GM23338 (cell line): ENCODE measurements around the gene PITPNC1.

Experiments
- CREB1 ChIP-seq: fragments of 250-450 bp; sonication (Bioruptor Pico); IDR thresholded peaks from 2 replicates; pipeline ENCODE4 v1.5.0; 2020; ENCODE audit warnings: low read depth, mild to moderate bottlenecking, moderate library complexity
- EZH2 ChIP-seq: fragments of 200-600 bp; sonication (generic); IDR thresholded peaks from one replicate; pipeline ENCODE4 v1.8.0; 2017; ENCODE audit warnings: antibody characterized with exemption, mild to moderate bottlenecking, low read depth; ENCODE audit not compliant: unreplicated experiment
- EZH2phosphoT487 ChIP-seq: fragments of 200-600 bp; sonication (generic); IDR thresholded peaks from one replicate; pipeline ENCODE4 v1.8.1; 2018; ENCODE audit warnings: antibody characterized with exemption; ENCODE audit not compliant: unreplicated experiment
- JUNB ChIP-seq: IDR thresholded peaks from one replicate; pipeline ENCODE4 v1.6.1; 2016; ENCODE audit warnings: antibody characterized with exemption; ENCODE audit not compliant: unreplicated experiment
- NANOG ChIP-seq: IDR thresholded peaks from 2 replicates; pipeline ENCODE4 v1.6.1; 2016; ENCODE audit warnings: antibody characterized with exemption, borderline replicate concordance
- POLR2AphosphoS5 ChIP-seq: IDR thresholded peaks from 2 replicates; pipeline ENCODE4 v1.6.1; 2016; ENCODE audit warnings: antibody characterized with exemption, low read depth
- STAT1 ChIP-seq: IDR thresholded peaks from one replicate; pipeline ENCODE4 v1.6.1; 2016; ENCODE audit warnings: antibody characterized with exemption; ENCODE audit not compliant: unreplicated experiment
- ZNF331 ChIP-seq: fragments of 250-450 bp; sonication (Bioruptor Pico); IDR thresholded peaks from 2 replicates; pipeline ENCODE4 v1.5.0; 2020; ENCODE audit warnings: low read depth, mild to moderate bottlenecking, moderate library complexity
- TF ChIP-seq, protein P1 (sequence below), 2 experiments: fragments of 200-600 bp in 1 of 2; sonication (generic) in 1 of 2; conservative IDR thresholded peaks; 2 replicates each; pipeline versions ENCODE4 v1.5.1 to v1.6.1; 2016 to 2017; ENCODE audit warnings: antibody characterized with exemption in 2 of 2, low read depth in 2 of 2, mild to moderate bottlenecking in 2 of 2, moderate library complexity in 1 of 2
- TF ChIP-seq, protein P2 (sequence below): IDR thresholded peaks from one replicate; pipeline ENCODE4 v1.6.1; 2018; ENCODE audit warnings: antibody characterized with exemption; ENCODE audit not compliant: unreplicated experiment
- TF ChIP-seq, protein P3 (sequence below): IDR thresholded peaks from 2 replicates; pipeline ENCODE4 v1.6.1; 2016; ENCODE audit warnings: antibody characterized with exemption

DNA sequence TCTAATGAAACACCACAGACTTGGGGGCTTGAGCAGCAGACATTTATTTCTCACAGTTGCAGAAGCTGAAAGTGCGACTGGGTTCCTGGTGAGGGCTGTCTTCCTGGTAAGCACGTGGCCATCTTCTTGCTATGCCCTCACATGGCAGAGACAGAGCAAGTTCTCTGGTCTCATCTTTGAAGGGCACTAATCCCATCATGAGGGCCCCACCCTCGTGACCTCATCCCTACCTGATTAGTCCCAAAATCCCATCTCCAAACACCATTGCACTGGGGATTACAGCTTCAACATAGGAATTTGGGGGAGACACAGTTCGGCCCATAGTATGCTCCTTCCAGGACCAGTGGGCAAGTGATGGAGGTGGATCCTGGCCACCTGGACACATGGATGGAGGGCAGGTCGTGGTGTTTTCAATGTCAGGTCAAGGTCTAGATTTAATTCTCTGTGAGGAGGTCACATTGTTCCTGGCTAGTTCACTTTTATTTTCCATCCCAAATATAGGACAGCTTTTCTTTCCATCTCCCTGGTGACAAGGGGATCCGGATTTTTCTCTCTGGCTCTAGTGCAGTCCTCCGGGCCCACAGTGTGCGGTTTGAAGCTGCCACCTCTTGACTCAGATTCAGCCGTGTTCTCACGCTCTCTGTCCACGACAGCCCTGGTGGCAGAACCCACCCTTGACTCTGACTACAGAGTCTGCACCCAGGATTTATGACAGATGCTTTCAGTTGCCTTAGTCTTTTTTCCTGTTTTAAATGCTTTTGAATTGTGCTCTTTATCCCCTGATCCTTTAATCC lies 180.2 kb downstream of the PITPNC1 start:
- TF ChIP-seq, protein P1, sequence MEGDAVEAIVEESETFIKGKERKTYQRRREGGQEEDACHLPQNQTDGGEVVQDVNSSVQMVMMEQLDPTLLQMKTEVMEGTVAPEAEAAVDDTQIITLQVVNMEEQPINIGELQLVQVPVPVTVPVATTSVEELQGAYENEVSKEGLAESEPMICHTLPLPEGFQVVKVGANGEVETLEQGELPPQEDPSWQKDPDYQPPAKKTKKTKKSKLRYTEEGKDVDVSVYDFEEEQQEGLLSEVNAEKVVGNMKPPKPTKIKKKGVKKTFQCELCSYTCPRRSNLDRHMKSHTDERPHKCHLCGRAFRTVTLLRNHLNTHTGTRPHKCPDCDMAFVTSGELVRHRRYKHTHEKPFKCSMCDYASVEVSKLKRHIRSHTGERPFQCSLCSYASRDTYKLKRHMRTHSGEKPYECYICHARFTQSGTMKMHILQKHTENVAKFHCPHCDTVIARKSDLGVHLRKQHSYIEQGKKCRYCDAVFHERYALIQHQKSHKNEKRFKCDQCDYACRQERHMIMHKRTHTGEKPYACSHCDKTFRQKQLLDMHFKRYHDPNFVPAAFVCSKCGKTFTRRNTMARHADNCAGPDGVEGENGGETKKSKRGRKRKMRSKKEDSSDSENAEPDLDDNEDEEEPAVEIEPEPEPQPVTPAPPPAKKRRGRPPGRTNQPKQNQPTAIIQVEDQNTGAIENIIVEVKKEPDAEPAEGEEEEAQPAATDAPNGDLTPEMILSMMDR (conservative IDR thresholded peaks at IDR 0.05; ENCODE audit: low read depth in 2 of 2): no peak
- no peak for TF ChIP-seq EZH2
- TF ChIP-seq POLR2AphosphoS5: no peak
- no peak for TF ChIP-seq CREB1 (CRISPR knock-in tag)
- TF ChIP-seq EZH2phosphoT487: no peak
- TF ChIP-seq, protein P2, sequence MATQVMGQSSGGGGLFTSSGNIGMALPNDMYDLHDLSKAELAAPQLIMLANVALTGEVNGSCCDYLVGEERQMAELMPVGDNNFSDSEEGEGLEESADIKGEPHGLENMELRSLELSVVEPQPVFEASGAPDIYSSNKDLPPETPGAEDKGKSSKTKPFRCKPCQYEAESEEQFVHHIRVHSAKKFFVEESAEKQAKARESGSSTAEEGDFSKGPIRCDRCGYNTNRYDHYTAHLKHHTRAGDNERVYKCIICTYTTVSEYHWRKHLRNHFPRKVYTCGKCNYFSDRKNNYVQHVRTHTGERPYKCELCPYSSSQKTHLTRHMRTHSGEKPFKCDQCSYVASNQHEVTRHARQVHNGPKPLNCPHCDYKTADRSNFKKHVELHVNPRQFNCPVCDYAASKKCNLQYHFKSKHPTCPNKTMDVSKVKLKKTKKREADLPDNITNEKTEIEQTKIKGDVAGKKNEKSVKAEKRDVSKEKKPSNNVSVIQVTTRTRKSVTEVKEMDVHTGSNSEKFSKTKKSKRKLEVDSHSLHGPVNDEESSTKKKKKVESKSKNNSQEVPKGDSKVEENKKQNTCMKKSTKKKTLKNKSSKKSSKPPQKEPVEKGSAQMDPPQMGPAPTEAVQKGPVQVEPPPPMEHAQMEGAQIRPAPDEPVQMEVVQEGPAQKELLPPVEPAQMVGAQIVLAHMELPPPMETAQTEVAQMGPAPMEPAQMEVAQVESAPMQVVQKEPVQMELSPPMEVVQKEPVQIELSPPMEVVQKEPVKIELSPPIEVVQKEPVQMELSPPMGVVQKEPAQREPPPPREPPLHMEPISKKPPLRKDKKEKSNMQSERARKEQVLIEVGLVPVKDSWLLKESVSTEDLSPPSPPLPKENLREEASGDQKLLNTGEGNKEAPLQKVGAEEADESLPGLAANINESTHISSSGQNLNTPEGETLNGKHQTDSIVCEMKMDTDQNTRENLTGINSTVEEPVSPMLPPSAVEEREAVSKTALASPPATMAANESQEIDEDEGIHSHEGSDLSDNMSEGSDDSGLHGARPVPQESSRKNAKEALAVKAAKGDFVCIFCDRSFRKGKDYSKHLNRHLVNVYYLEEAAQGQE: no peak
- TF ChIP-seq STAT1: no peak
- no peak for TF ChIP-seq NANOG
- no peak for TF ChIP-seq JUNB
- TF ChIP-seq, protein P3, sequence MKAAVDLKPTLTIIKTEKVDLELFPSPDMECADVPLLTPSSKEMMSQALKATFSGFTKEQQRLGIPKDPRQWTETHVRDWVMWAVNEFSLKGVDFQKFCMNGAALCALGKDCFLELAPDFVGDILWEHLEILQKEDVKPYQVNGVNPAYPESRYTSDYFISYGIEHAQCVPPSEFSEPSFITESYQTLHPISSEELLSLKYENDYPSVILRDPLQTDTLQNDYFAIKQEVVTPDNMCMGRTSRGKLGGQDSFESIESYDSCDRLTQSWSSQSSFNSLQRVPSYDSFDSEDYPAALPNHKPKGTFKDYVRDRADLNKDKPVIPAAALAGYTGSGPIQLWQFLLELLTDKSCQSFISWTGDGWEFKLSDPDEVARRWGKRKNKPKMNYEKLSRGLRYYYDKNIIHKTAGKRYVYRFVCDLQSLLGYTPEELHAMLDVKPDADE: no peak
- no peak for TF ChIP-seq ZNF331 (CRISPR knock-in tag)
